NCI-H446 (cell line): ENCODE measurements around the gene ASB13.

ENCODE experiments used
- DNase-seq, 2 experiments: peaks; one replicate each; lab custom pipeline; 2025; lab: John Stamatoyannopoulos, UW

The ASB13 gene

GRCh38 chr10:5666008-5666840, at the start of gene ASB13:
Gene ASB13, minus strand, starts transcription at chr10:5666595. Its CDS starts 44 bp downstream, at chr10:5666551.
- peak in 1 of 2 experiments; percentile 70 for DNase-seq

- DNase-seq, result no peak
These were observed 45.2 kb upstream of the ASB13 start for GRCh38 chr10:5711642-5712041.

- no peak for DNase-seq
These were observed 44.5 kb upstream of the ASB13 start for GRCh38 chr10:5710859-5711258.

- no peak for DNase-seq
These were observed 43.5 kb upstream of the ASB13 start for GRCh38 chr10:5709865-5710264.

GRCh38 chr10:5708356-5708755, 42.0 kb upstream of the ASB13 start:
- DNase-seq, result no peak

- DNase-seq, result no peak
These were observed 31.7 kb upstream of the ASB13 start for GRCh38 chr10:5698062-5698461.

GRCh38 chr10:5697342-5697741, 30.9 kb upstream of the ASB13 start:
- DNase-seq, result no peak

- no peak for DNase-seq
These were observed 28.2 kb upstream of the ASB13 start for GRCh38 chr10:5694573-5694972.

- no peak for DNase-seq
These were observed 26.3 kb upstream of the ASB13 start for GRCh38 chr10:5692461-5693358.

- DNase-seq, result no peak
These were observed 25.4 kb upstream of the ASB13 start for GRCh38 chr10:5691786-5692185.

- no peak for DNase-seq
These were observed 22.2 kb upstream of the ASB13 start for GRCh38 chr10:5688587-5688986.

GRCh38 chr10:5685764-5686240, 19.4 kb upstream of the ASB13 start:
- DNase-seq, result no peak

- DNase-seq, result peak; percentile 25 to 59
These were observed 18.8 kb upstream of the ASB13 start for GRCh38 chr10:5684971-5685763.

- DNase-seq, result peak; percentile 91 to 98
These were observed 18.0 kb upstream of the ASB13 start, which contains the start of gene TASOR2 for GRCh38 chr10:5684318-5684970. Gene TASOR2, plus strand, starts transcription at chr10:5684838. Its CDS starts 35,805 bp downstream, at chr10:5720643.

- DNase-seq, result no peak
These were observed 16.7 kb upstream of the ASB13 start for GRCh38 chr10:5683065-5683464.

- no peak for DNase-seq
These were observed 15.5 kb upstream of the ASB13 start for GRCh38 chr10:5681930-5682329.

GRCh38 chr10:5679606-5680005, 13.2 kb upstream of the ASB13 start:
- DNase-seq, result no peak

- DNase-seq, result no peak
These were observed 12.6 kb upstream of the ASB13 start for GRCh38 chr10:5679037-5679435.

GRCh38 chr10:5678397-5679036, 12.1 kb upstream of the ASB13 start:
- no peak for DNase-seq

- no peak for DNase-seq
These were observed 4.4 kb upstream of the ASB13 start for GRCh38 chr10:5670662-5671375.
